Esophagus (tissue), 2 donors: ENCODE results near the gene ZNF780B. TPM values are rescaled to one million over a fixed set of nuclear protein-coding genes. Genes with fewer than 3 reads are reported as not detected.

Source experiments
- H3K27ac ChIP-seq, 2 donors: one replicate each; pipeline ENCODE4 v1.5.1; 2013; ENCODE audit warnings: low read depth in 2 of 2, mild to moderate bottlenecking in 2 of 2, inconsistent platforms in 1 of 2, low read length in 1 of 2, moderate library complexity in 1 of 2
- H3K27me3 ChIP-seq, 2 donors: one replicate each; pipeline ENCODE4 v1.6.1; 2013; ENCODE audit warnings: low read length in 2 of 2, control low read depth in 1 of 2, mild to moderate bottlenecking in 1 of 2; ENCODE audit not compliant: insufficient read depth in 2 of 2, control insufficient read depth in 1 of 2
- H3K36me3 ChIP-seq, 2 donors: one replicate each; pipeline ENCODE4 v1.6.1; 2013; ENCODE audit warnings: low read length in 1 of 2; ENCODE audit not compliant: control insufficient read depth in 2 of 2, insufficient read depth in 2 of 2
- H3K4me1 ChIP-seq, 2 donors: one replicate each; pipeline ENCODE4 v1.6.1; 2013; ENCODE audit warnings: low read length in 1 of 2; ENCODE audit not compliant: control insufficient read depth in 2 of 2, insufficient read depth in 2 of 2
- H3K4me3 ChIP-seq, 2 donors: one replicate each; pipeline ENCODE4 v1.5.1; 2013; ENCODE audit warnings: low read length in 2 of 2, mild to moderate bottlenecking in 2 of 2, low read depth in 1 of 2, moderate library complexity in 1 of 2
- H3K9me3 ChIP-seq, 2 donors: one replicate each; pipeline ENCODE4 v1.6.1; 2013; ENCODE audit warnings: mild to moderate bottlenecking in 2 of 2, low read depth in 1 of 2, low read length in 1 of 2, moderate library complexity in 1 of 2; ENCODE audit not compliant: control insufficient read depth in 2 of 2, insufficient read depth in 1 of 2
- WGBS, 2 donors: extraction: QIAGEN DNeasy Blood & Tissue Kit; methylation state at CpG; one replicate each; pipeline ENCODE4 v1.1.7; 2013; 5-methylcytosine and 5-hydroxymethylcytosine counted together
- polyA plus RNA-seq, 2 donors: library from polyadenylated mRNA; stranded (reverse); fragments of 200-250 nt; gene quantifications; one replicate each; pipeline ENCODE4 v1.2.3, GENCODE V29; 2013
- donor health status: healthy with polysubstance abuse.
- donor health status: Bipolar disorder and iron deficiency.

ZNF780B gene
- polyA plus RNA-seq, 2 donors = 2.4 to 5.5 TPM

GRCh38 chr19:40009674-40010073 lies 46.4 kb downstream of the ZNF780B start:
- H3K4me3 ChIP-seq = no peak overlapping the region
- H3K4me1 ChIP-seq = peaks cover 0 to 2% of the 10 kb centered on the region in 2 donors
- H3K9me3 ChIP-seq = peaks cover 0 to 3% of the 10 kb centered on the region in 2 donors
- H3K27me3 ChIP-seq = no peaks in the 10 kb centered on the region
- peaks cover 4% of the 10 kb centered on the region in 2 donors for H3K36me3 ChIP-seq
- H3K27ac ChIP-seq = no peak overlapping the region

- H3K9me3 ChIP-seq = no peaks in the 10 kb centered on the region
- H3K27ac ChIP-seq = no peak overlapping the region
- peaks cover 0 to 2% of the 10 kb centered on the region in 2 donors for H3K4me1 ChIP-seq
- H3K36me3 ChIP-seq = peaks cover 4% of the 10 kb centered on the region in 2 donors
- 35 to 67% methylated on average over 1 of the region's 1 CpG for WGBS, 2 donors
- H3K27me3 ChIP-seq = no peaks in the 10 kb centered on the region
- H3K4me3 ChIP-seq = no peak overlapping the region
Observed at GRCh38 chr19:40006273-40006691, 49.7 kb downstream of the ZNF780B start.

- Histone ChIP-seq H3K27me3 (no peaks in the 10 kb centered on the region), H3K27ac (no peak overlapping the region), H3K36me3 (peaks cover 4% of the 10 kb centered on the region in 2 donors), H3K4me1 (peaks cover 0 to 2% of the 10 kb centered on the region in 2 donors), H3K9me3 (no peaks in the 10 kb centered on the region), H3K4me3 (no peak overlapping the region)
- WGBS, 2 donors = 79 to 85% methylated on average over 4 of the region's 4 CpGs
Observed at GRCh38 chr19:40005691-40006272, 50.2 kb downstream of the ZNF780B start.

- Histone ChIP-seq H3K9me3 (no peaks in the 10 kb centered on the region), H3K36me3 (no peaks in the 10 kb centered on the region), H3K4me3 (no peak overlapping the region), H3K27me3 (no peaks in the 10 kb centered on the region), H3K4me1 (peaks cover 0 to 6% of the 10 kb centered on the region in 2 donors), H3K27ac (no peak overlapping the region)
- WGBS, 2 donors = 87 to 89% methylated on average over 4 of the region's 4 CpGs
Observed at GRCh38 chr19:39998501-39998900, 57.5 kb downstream of the ZNF780B start.

- 67 to 78% methylated on average over 5 of the region's 5 CpGs for WGBS, 2 donors
- no peaks in the 10 kb centered on the region for H3K9me3 ChIP-seq
- peaks cover 0 to 6% of the 10 kb centered on the region in 2 donors for H3K4me1 ChIP-seq
- peak overlapping the region in 1 of 2 donors; percentile 90 for H3K27ac ChIP-seq
- peak overlapping the region in 1 of 2 donors; percentile 65 for H3K4me3 ChIP-seq
- H3K36me3 ChIP-seq = no peaks in the 10 kb centered on the region
- no peaks in the 10 kb centered on the region for H3K27me3 ChIP-seq
Observed at GRCh38 chr19:39997638-39998216, 58.3 kb downstream of the ZNF780B start.

GRCh38 chr19:39996811-39997637 lies 59.0 kb downstream of the ZNF780B start, which contains the start of gene ZNF546:
Gene ZNF546, plus strand, starts transcription at chr19:39997060. Its CDS starts 1,267 bp downstream, at chr19:39998327.
- Histone ChIP-seq H3K4me1 (peaks cover 0 to 6% of the 10 kb centered on the region in 2 donors), H3K9me3 (no peaks in the 10 kb centered on the region), H3K4me3 (peak within 1 kb of the TSS; percentile 65 to 74), H3K27me3 (no peaks in the 10 kb centered on the region), H3K27ac (peak within 1 kb of the TSS; percentile 86 to 90), H3K36me3 (no peaks in the 10 kb centered on the region)
- 5% methylated on average over 53 of the region's 53 CpGs for WGBS, 2 donors

GRCh38 chr19:39996218-39996810 lies 59.7 kb downstream of the ZNF780B start:
- H3K27me3 ChIP-seq = no peaks in the 10 kb centered on the region
- H3K27ac ChIP-seq = peak overlapping the region; percentile 86 to 90
- no peaks in the 10 kb centered on the region for H3K36me3 ChIP-seq
- H3K9me3 ChIP-seq = no peaks in the 10 kb centered on the region
- peak overlapping the region; percentile 65 to 74 for H3K4me3 ChIP-seq
- peaks cover 0 to 6% of the 10 kb centered on the region in 2 donors for H3K4me1 ChIP-seq
- 8% methylated on average over 19 of the region's 19 CpGs for WGBS, 2 donors

- no peak overlapping the region for H3K27ac ChIP-seq
- H3K4me3 ChIP-seq = peak overlapping the region in 1 of 2 donors; percentile 11
- no peaks in the 10 kb centered on the region for H3K27me3 ChIP-seq
- no peaks in the 10 kb centered on the region for H3K9me3 ChIP-seq
- peaks cover 0 to 6% of the 10 kb centered on the region in 2 donors for H3K4me1 ChIP-seq
- no peaks in the 10 kb centered on the region for H3K36me3 ChIP-seq
- 64 to 66% methylated on average over 1 of the region's 1 CpG for WGBS, 2 donors
Observed at GRCh38 chr19:39995794-39996193, 60.2 kb downstream of the ZNF780B start.

- Histone ChIP-seq H3K4me1 (peaks cover 0 to 6% of the 10 kb centered on the region in 2 donors), H3K9me3 (no peaks in the 10 kb centered on the region), H3K27me3 (no peaks in the 10 kb centered on the region), H3K27ac (no peak overlapping the region), H3K4me3 (no peak overlapping the region), H3K36me3 (no peaks in the 10 kb centered on the region)
Observed at GRCh38 chr19:39994361-39994760, 61.7 kb downstream of the ZNF780B start.
